ENCODE measurements around the gene KLHDC7B. TPM values are rescaled to one million over a fixed set of nuclear protein-coding genes. Genes with fewer than 3 reads are reported as not detected.

Gene KLHDC7B
- total RNA-seq = 16.3 and 20.1 TPM in 2 replicates

DNA sequence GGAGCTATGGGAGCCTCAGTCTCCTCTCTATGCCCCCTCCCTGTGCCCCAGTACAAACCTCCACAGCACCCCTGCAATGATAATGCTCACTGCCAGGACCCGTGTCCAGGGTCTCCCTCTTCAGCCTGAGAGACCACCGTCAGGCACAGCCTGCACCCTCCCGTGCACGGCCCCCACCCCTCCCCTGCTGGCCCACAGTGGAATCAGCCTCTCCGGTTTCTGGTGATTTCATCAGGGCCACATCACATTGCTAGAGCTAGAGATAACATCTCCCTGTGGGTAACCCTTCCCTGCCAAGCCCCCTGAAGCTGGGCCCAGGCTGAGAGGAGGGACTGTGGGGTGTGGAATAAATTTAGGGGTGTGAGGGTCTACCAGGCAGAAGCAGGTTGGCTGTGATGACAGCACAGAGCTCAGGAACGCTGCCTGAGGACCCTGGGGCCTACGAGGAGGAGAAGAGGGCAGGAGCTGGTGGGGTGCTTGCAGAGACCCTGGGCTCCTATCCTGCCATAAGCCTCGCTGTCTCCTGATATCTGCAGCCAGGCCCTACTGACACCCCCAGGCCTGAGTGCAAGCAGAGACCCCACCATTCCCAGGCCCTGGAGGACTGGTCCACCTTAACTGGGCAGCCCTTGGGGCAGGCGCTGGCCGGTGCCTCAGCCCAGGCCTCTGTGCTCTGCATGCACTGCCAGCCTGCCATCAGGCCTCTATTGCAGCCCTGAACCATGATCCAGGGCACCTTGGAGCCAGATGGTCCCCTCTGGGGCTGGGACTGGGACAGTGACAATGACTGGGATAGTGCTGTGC lies at the start of gene KLHDC7B:
TSS of gene KLHDC7B (plus strand) at position 378 of the 804 bp plus-strand sequence. CDS start at position 723, 345 bp downstream.
- Histone ChIP-seq H3K4me3 (ENCODE audit: low read depth, low read length) (no peak within 1 kb of the TSS), H3K36me3 (ENCODE audit: control insufficient read depth, insufficient read depth, low read length) (no peaks in the 10 kb centered on the region), H3K27me3 (ENCODE audit: control insufficient read depth, insufficient read depth, low read length) (peaks cover 55% of the 10 kb centered on the region)
- TF ChIP-seq, protein P1, sequence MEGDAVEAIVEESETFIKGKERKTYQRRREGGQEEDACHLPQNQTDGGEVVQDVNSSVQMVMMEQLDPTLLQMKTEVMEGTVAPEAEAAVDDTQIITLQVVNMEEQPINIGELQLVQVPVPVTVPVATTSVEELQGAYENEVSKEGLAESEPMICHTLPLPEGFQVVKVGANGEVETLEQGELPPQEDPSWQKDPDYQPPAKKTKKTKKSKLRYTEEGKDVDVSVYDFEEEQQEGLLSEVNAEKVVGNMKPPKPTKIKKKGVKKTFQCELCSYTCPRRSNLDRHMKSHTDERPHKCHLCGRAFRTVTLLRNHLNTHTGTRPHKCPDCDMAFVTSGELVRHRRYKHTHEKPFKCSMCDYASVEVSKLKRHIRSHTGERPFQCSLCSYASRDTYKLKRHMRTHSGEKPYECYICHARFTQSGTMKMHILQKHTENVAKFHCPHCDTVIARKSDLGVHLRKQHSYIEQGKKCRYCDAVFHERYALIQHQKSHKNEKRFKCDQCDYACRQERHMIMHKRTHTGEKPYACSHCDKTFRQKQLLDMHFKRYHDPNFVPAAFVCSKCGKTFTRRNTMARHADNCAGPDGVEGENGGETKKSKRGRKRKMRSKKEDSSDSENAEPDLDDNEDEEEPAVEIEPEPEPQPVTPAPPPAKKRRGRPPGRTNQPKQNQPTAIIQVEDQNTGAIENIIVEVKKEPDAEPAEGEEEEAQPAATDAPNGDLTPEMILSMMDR (IDR thresholded peaks at IDR 0.05; ENCODE audit: insufficient read depth, low read length, poor library complexity, severe bottlenecking) = no peak
- no peak for DNase-seq (ENCODE audit: low read depth)

DNA sequence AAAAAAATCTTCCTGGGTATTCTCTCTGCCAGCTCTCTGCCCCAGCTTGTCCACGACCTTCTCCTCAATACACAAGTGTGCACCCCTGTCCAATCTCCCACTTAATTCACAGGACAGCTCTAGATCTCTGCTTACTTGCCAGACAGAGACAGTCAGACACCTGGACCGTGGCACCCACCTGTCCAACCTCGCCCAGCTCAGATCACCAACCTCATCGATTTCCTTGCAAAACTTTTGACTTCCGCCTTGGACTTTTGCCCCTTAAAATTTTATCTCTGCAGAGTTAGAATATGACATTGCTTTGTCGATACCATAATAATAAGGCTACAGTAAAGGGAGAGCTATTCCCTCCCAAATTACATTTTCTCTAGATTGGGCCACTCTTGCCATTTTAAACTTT lies 48.6 kb upstream of the KLHDC7B start:
- no peaks in the 10 kb centered on the region for H3K27me3 ChIP-seq (ENCODE audit: control insufficient read depth, insufficient read depth, low read length)
- TF ChIP-seq, protein P1 (IDR thresholded peaks at IDR 0.05; ENCODE audit: insufficient read depth, low read length, poor library complexity, severe bottlenecking) = no peak
- DNase-seq (ENCODE audit: low read depth) = no peak
- H3K4me3 ChIP-seq (ENCODE audit: low read depth, low read length) = no peak overlapping the region
- no peaks in the 10 kb centered on the region for H3K36me3 ChIP-seq (ENCODE audit: control insufficient read depth, insufficient read depth, low read length)

DNA sequence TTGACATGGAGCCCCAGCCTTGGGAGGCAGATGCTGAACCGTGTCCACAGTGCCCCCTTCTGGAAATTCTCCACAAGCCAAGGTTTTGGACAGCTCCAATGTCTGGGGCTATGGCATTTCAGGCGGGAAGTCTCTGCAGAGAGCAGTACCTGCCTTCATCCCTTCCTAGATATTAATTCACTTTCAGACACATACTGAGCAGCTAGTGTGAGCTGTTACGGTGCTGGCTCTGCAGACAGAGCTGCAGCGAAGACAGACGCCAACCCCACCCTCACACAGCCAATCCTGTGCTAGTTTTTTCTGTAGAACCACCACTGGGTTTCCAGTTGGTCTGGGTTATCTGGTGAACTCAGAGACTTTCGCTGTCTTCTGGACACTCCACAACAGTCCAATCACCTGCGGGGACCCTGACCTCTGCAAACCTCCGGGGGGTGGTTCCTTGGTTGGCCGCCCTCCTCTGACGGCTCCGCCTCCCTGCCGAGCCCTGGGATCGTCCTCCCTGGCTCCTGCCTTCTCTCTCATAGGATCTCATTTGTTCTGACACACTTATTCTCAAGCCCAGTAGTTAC lies 47.3 kb upstream of the KLHDC7B start:
- H3K36me3 ChIP-seq (ENCODE audit: control insufficient read depth, insufficient read depth, low read length) = no peaks in the 10 kb centered on the region
- H3K27me3 ChIP-seq (ENCODE audit: control insufficient read depth, insufficient read depth, low read length) = no peaks in the 10 kb centered on the region
- TF ChIP-seq, protein P1 (IDR thresholded peaks at IDR 0.05; ENCODE audit: insufficient read depth, low read length, poor library complexity, severe bottlenecking) = peak; percentile 78
- DNase-seq (ENCODE audit: low read depth) = no peak
- H3K4me3 ChIP-seq (ENCODE audit: low read depth, low read length) = no peak overlapping the region

DNA sequence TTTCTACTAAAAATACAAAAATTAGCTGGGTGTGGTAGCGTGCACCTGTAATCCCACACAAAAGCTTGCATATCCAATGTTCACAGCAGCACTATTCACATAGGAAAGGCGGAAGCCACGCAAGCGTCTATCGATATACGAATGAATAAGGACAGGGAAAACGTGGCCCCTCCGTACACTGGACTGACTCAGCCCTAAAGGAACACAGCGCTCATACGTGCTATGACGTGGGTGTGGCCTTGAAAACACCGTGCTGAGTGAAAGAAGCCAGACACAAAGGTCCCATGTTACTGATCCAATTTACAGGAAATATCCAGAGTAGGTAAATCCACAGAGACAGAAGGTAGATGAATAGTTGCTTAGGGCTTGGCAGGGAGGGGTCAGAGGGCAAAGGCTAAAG lies 45.2 kb upstream of the KLHDC7B start:
- Histone ChIP-seq H3K36me3 (ENCODE audit: control insufficient read depth, insufficient read depth, low read length) (no peaks in the 10 kb centered on the region), H3K27me3 (ENCODE audit: control insufficient read depth, insufficient read depth, low read length) (no peaks in the 10 kb centered on the region), H3K4me3 (ENCODE audit: low read depth, low read length) (no peak overlapping the region)
- TF ChIP-seq, protein P1 (IDR thresholded peaks at IDR 0.05; ENCODE audit: insufficient read depth, low read length, poor library complexity, severe bottlenecking) = no peak
- no peak for DNase-seq (ENCODE audit: low read depth)

DNA sequence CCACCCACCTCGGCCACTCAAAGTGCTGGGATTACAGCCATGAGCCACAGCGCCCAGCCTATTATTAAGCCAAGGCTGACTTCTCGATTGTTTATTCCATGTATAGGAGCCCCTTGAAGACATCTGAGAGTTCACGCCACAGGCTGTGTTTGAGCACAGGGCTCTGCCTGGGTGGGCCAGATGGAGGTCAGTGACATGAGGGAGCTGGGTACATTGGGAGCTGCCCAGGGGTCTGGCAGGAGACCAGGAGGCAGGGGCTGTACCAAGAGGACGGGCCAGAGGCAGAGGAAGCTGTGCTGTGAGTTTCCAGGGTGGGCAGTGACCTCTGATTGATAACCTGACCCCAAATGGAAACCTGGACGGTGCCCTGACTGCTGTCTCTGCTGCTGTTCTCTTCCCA lies 43.6 kb upstream of the KLHDC7B start:
- TF ChIP-seq, protein P1 (IDR thresholded peaks at IDR 0.05; ENCODE audit: insufficient read depth, low read length, poor library complexity, severe bottlenecking) = no peak
- DNase-seq (ENCODE audit: low read depth) = no peak
- H3K27me3 ChIP-seq (ENCODE audit: control insufficient read depth, insufficient read depth, low read length) = no peaks in the 10 kb centered on the region

More for the DNA sequence above, 43.6 kb upstream of the KLHDC7B start:
- Histone ChIP-seq H3K4me3 (ENCODE audit: low read depth, low read length) (no peak overlapping the region), H3K36me3 (ENCODE audit: control insufficient read depth, insufficient read depth, low read length) (no peaks in the 10 kb centered on the region)
